ENCODE measurements around the gene LCN2.

The LCN2 gene

GRCh38 chr9:128117613-128118471 is 31.4 kb upstream of the LCN2 start:
- no peak overlapping the region for H3K27ac ChIP-seq
- H3K36me3 ChIP-seq: peaks cover 43% of the 10 kb centered on the region

GRCh38 chr9:128118472-128118857 is 30.8 kb upstream of the LCN2 start:
- no peak for DNase-seq
- H3K36me3 ChIP-seq: peaks cover 47% of the 10 kb centered on the region
- no peak overlapping the region for H3K27ac ChIP-seq
- H3K4me3 ChIP-seq (ENCODE audit: low read depth, low read length): no peak overlapping the region
- no peaks in the 10 kb centered on the region for H3K27me3 ChIP-seq (ENCODE audit: insufficient read depth, low read depth, severe bottlenecking)
- TF ChIP-seq CTCF (IDR thresholded peaks at IDR 0.05; ENCODE audit: low read depth, low read length): no peak
- H3K9me3 ChIP-seq (ENCODE audit: severe bottlenecking): peaks cover 4% of the 10 kb centered on the region

More at GRCh38 chr9:128117613-128118471, 31.4 kb upstream of the LCN2 start:
- TF ChIP-seq CTCF (IDR thresholded peaks at IDR 0.05; ENCODE audit: low read depth, low read length): peak; percentile 100
- DNase-seq: peak; percentile 96
- Histone ChIP-seq H3K4me3 (ENCODE audit: low read depth, low read length) (no peak overlapping the region), H3K27me3 (ENCODE audit: insufficient read depth, low read depth, severe bottlenecking) (no peaks in the 10 kb centered on the region), H3K9me3 (ENCODE audit: severe bottlenecking) (peaks cover 6% of the 10 kb centered on the region)

- no peaks in the 10 kb centered on the region for H3K27me3 ChIP-seq (ENCODE audit: insufficient read depth, low read depth, severe bottlenecking)
- H3K9me3 ChIP-seq (ENCODE audit: severe bottlenecking): no peaks in the 10 kb centered on the region
- no peak overlapping the region for H3K27ac ChIP-seq
- H3K36me3 ChIP-seq: peaks cover 49% of the 10 kb centered on the region
- DNase-seq: no peak
- no peak overlapping the region for H3K4me3 ChIP-seq (ENCODE audit: low read depth, low read length)
- no peak for TF ChIP-seq CTCF (IDR thresholded peaks at IDR 0.05; ENCODE audit: low read depth, low read length)
These were observed 30.1 kb upstream of the LCN2 start for GRCh38 chr9:128118971-128119665.

GRCh38 chr9:128120061-128120740 is 29.1 kb upstream of the LCN2 start:
- no peak for DNase-seq
- Histone ChIP-seq H3K36me3 (peaks cover 51% of the 10 kb centered on the region), H3K27ac (no peak overlapping the region), H3K4me3 (ENCODE audit: low read depth, low read length) (no peak overlapping the region), H3K27me3 (ENCODE audit: insufficient read depth, low read depth, severe bottlenecking) (no peaks in the 10 kb centered on the region), H3K9me3 (ENCODE audit: severe bottlenecking) (no peaks in the 10 kb centered on the region)
- TF ChIP-seq CTCF (IDR thresholded peaks at IDR 0.05; ENCODE audit: low read depth, low read length): no peak

- TF ChIP-seq CTCF (IDR thresholded peaks at IDR 0.05; ENCODE audit: low read depth, low read length): no peak
- no peak overlapping the region for H3K4me3 ChIP-seq (ENCODE audit: low read depth, low read length)
- peaks cover 53% of the 10 kb centered on the region for H3K36me3 ChIP-seq
- H3K27me3 ChIP-seq (ENCODE audit: insufficient read depth, low read depth, severe bottlenecking): no peaks in the 10 kb centered on the region
- no peak overlapping the region for H3K27ac ChIP-seq
- H3K9me3 ChIP-seq (ENCODE audit: severe bottlenecking): no peaks in the 10 kb centered on the region
- no peak for DNase-seq
These were observed 28.4 kb upstream of the LCN2 start for GRCh38 chr9:128120741-128121465.
